Activated T-cell treated with anti-CD3 and anti-CD28 coated beads, Interleukin-2, amount 50 U/mL, for 72 hours (primary cell): Measurements from ENCODE around the gene KCND1. TPM values are rescaled to one million over a fixed set of nuclear protein-coding genes. Genes with fewer than 3 reads are reported as not detected.

Experiments
- ATAC-seq, 2 donors: fragments of 150-1000 bp; cut with Tn5 transposase; replicated peaks in 1 of 2; 2 replicates each; pipeline ENCODE4 v1.10.0; 2021; ENCODE audit warnings: moderate library complexity in 2 of 2, mild to moderate bottlenecking in 1 of 2
- DNase-seq, 2 donors: peaks; one replicate each; pipeline ENCODE4 v3.0.0; 2021 to 2022; ENCODE audit warnings: mixed read lengths in 1 of 2
- H3K27ac Mint-ChIP-seq: one replicate; pipeline ENCODE4 v1.8.0; 2022; ENCODE audit warnings: mild to moderate bottlenecking, moderate library complexity, mixed read lengths
- H3K27me3 Mint-ChIP-seq: one replicate; pipeline ENCODE4 v1.8.0; 2022; ENCODE audit warnings: low read depth, mixed read lengths
- H3K36me3 Mint-ChIP-seq, 2 donors: one replicate each; pipeline ENCODE4 v1.8.0; 2022; ENCODE audit warnings: mixed read lengths in 2 of 2, mild to moderate bottlenecking in 1 of 2; ENCODE audit not compliant: insufficient read depth in 2 of 2
- H3K4me1 Mint-ChIP-seq: one replicate; pipeline ENCODE4 v1.8.0; 2022; ENCODE audit warnings: low read depth, mixed read lengths
- H3K4me3 Mint-ChIP-seq, 2 donors: one replicate each; pipeline ENCODE4 v1.8.0; 2022; ENCODE audit warnings: mild to moderate bottlenecking in 2 of 2, mixed read lengths in 2 of 2, moderate library complexity in 2 of 2
- H3K9me3 Mint-ChIP-seq, 2 donors: one replicate each; pipeline ENCODE4 v1.8.0; 2022; ENCODE audit warnings: mixed read lengths in 2 of 2
- total RNA-seq, 2 donors: library from RNA; stranded (reverse); gene quantifications; one replicate each; pipeline ENCODE4 v1.2.3, GENCODE V29; 2022

KCND1 gene
- total RNA-seq, 2 donors from 2014 or later, result 7.6 to 8.3 TPM

DNA sequence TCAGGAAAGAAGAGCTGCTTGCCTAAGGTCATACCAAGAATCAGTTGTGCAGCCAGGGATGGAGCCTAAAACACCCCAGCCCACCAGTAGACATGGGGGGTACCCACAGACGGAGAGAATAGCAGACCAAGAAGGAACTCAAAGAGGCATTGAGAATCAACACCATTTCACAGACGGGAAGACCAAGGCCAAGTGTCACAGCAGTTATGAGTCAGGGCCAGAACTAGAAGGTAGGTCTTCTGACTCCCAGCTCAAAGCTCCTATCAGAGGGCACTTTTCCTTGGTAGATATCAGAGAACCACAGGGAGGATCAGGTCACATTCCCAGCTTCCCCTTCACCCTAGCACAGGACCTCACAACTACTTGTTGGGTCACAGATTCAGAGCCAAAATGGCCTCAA, 28.7 kb downstream of the KCND1 start:
- Mint-ChIP-seq H3K4me1 (peaks cover 94% of the 10 kb centered on the region), H3K36me3 (peaks cover 21 to 26% of the 10 kb centered on the region in 2 donors), H3K27me3 (no peaks in the 10 kb centered on the region), H3K4me3 (peak overlapping the region; percentile 71 to 86), H3K27ac (peak overlapping the region; percentile 98), H3K9me3 (peaks cover 0 to 2% of the 10 kb centered on the region in 2 donors)
- DNase-seq, result peak in 1 of 2 donors; percentile 31
- ATAC-seq, result no peak

DNA sequence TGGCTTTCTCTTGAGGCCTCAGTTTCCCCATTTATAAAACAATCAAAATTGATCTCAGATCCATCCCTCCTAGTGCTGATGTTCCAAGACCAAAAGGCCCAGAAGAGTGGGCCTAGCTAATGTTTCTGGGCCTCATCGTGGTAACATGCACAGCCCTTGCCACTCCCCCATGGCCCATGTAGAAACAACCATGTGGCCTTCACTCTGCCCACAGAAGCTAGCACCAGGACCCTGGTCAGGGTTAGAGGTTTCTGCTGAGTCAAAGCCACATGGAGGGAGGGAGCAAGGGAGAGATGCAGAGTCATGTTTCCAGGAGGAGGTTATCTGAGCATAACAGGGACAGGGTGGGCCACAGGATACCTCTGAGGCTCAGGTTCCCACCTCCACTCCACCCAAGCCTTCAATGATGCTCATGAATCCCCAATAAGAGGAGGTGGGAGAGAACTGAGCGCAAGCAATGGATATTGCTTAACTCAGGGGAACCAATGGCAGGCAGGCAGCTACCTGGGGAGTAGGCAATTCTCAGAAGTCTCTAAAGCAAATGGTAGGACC, 31.2 kb downstream of the KCND1 start:
- ATAC-seq, result no peak
- peak overlapping the region; percentile 77 to 86 for H3K4me3 Mint-ChIP-seq

GRCh38 chrX:48939524-48940228, 32.0 kb downstream of the KCND1 start:
- H3K4me3 Mint-ChIP-seq, result peak overlapping the region; percentile 77 to 86
- DNase-seq, result no peak
- H3K9me3 Mint-ChIP-seq, result peaks cover 2 to 3% of the 10 kb centered on the region in 2 donors
- ATAC-seq, result no peak
- peaks cover 100% of the 10 kb centered on the region for H3K4me1 Mint-ChIP-seq
- no peaks in the 10 kb centered on the region for H3K27me3 Mint-ChIP-seq
- peaks cover 36 to 38% of the 10 kb centered on the region in 2 donors for H3K36me3 Mint-ChIP-seq
- H3K27ac Mint-ChIP-seq, result peak overlapping the region; percentile 94

More for the DNA sequence above, 31.2 kb downstream of the KCND1 start:
- no peaks in the 10 kb centered on the region for H3K27me3 Mint-ChIP-seq
- H3K36me3 Mint-ChIP-seq, result peaks cover 28 to 32% of the 10 kb centered on the region in 2 donors
- peak; percentile 48 to 53 for DNase-seq
- peaks cover 0 to 2% of the 10 kb centered on the region in 2 donors for H3K9me3 Mint-ChIP-seq
- peak overlapping the region; percentile 94 for H3K27ac Mint-ChIP-seq
- H3K4me1 Mint-ChIP-seq, result peaks cover 98% of the 10 kb centered on the region

DNA sequence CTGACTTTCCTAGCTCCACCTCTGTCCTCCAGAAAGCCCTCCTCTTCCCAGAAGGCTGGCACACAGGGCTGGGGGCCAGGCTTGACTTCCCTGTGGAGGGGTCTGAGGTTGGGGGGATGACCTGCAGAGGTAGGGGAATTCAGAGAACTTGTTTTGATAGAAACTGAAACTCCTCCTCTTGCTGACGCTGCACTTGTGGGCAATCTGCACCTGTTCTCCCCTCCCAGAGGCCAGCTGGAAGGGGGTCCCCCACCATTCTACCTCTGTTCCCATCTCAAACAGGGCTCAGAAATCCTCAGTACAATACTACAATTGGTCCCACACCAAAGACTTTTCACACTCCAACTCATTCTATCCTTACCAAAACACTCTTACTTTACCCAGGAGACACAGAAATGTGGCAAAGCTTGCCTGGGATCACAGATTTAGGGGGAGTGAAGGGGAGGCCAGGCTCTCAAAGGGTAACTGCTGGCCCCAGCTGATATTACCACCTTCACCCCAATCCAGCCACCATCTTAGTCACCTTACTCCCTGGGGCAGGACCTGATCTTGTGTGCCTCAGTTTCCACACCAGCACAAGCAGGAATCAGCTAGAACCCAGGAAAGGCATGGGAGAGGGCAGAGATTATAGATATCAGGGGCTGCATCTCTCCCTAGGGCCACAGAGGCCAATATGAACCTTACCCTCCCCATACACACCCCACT, 32.8 kb downstream of the KCND1 start:
- peaks cover 42% of the 10 kb centered on the region in 2 donors for H3K36me3 Mint-ChIP-seq
- ATAC-seq, result peak; percentile 51 to 55
- peaks cover 100% of the 10 kb centered on the region for H3K4me1 Mint-ChIP-seq
- peak overlapping the region; percentile 94 for H3K27ac Mint-ChIP-seq
- peak; percentile 83 to 93 for DNase-seq
- peak overlapping the region; percentile 77 to 86 for H3K4me3 Mint-ChIP-seq
- peaks cover 2 to 3% of the 10 kb centered on the region in 2 donors for H3K9me3 Mint-ChIP-seq
- H3K27me3 Mint-ChIP-seq, result no peaks in the 10 kb centered on the region

GRCh38 chrX:48937054-48937907, 34.4 kb downstream of the KCND1 start:
- peak; percentile 91 to 97 for DNase-seq
- peak overlapping the region; percentile 94 for H3K27ac Mint-ChIP-seq
- no peaks in the 10 kb centered on the region for H3K27me3 Mint-ChIP-seq
- peak overlapping the region; percentile 77 to 86 for H3K4me3 Mint-ChIP-seq
- peaks cover 90% of the 10 kb centered on the region for H3K4me1 Mint-ChIP-seq
- peak; percentile 67 to 77 for ATAC-seq
- H3K9me3 Mint-ChIP-seq, result peaks cover 2 to 3% of the 10 kb centered on the region in 2 donors
- peaks cover 45% of the 10 kb centered on the region in 2 donors for H3K36me3 Mint-ChIP-seq

DNA sequence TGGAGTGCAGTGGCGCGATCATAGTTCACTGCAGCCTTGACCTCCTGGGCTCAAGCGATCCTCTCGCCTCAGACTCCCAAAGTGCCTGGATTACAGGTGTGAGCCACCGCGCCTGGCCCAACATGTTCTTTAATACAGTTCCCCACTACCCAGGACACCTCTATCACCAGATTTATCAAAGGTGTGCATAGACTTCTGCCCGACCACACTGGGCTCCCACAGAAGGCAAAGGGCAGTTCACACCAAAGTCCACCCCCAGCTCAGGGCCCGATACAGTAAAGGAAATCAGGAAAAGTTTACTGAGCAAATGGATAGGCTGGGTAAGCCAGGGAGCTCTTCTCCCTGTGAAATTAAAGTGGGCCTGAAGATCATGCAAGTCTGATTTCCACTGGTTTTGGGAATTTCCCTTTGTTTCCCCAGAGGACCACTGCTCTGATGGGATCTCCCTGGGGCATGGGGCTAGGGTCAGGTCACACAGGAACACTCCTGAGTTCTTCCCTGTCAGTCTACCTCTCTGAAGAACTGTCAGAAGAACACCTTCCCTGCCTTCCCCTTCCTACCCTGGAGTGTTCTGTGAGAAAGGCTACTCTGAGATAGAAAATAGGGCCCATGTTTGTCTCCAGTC, 35.1 kb downstream of the KCND1 start:
- peaks cover 1 to 3% of the 10 kb centered on the region in 2 donors for H3K9me3 Mint-ChIP-seq
- H3K4me3 Mint-ChIP-seq, result peak overlapping the region; percentile 77 to 86
- H3K27me3 Mint-ChIP-seq, result no peaks in the 10 kb centered on the region
- peak overlapping the region; percentile 94 for H3K27ac Mint-ChIP-seq
- DNase-seq, result no peak
- no peak for ATAC-seq
- peaks cover 38 to 43% of the 10 kb centered on the region in 2 donors for H3K36me3 Mint-ChIP-seq
- peaks cover 82% of the 10 kb centered on the region for H3K4me1 Mint-ChIP-seq

DNA sequence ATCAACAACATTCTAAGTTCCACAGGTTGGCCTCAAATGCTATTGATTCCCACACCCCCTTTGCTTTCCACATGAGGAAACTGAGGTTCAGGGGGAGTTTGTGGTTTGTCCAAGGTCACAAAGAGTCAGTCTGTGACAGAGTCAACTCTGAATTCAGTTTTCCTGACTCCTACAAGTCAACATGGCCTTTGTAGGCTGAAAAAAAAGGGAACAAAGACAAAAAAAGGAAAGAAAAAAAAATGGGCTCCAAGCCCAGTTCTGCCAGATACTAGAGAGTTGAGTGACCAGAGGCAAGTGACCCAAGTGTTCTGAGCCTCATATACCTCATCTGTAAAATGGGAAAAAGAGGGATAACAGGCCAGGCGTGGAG, 36.4 kb downstream of the KCND1 start:
- Mint-ChIP-seq H3K4me3 (peak overlapping the region; percentile 77 to 87), H3K27me3 (no peaks in the 10 kb centered on the region), H3K4me1 (peaks cover 73% of the 10 kb centered on the region), H3K27ac (peak overlapping the region; percentile 99), H3K36me3 (peaks cover 31 to 49% of the 10 kb centered on the region in 2 donors), H3K9me3 (peaks cover 0 to 3% of the 10 kb centered on the region in 2 donors)
- no peak for ATAC-seq
- DNase-seq, result no peak

DNA sequence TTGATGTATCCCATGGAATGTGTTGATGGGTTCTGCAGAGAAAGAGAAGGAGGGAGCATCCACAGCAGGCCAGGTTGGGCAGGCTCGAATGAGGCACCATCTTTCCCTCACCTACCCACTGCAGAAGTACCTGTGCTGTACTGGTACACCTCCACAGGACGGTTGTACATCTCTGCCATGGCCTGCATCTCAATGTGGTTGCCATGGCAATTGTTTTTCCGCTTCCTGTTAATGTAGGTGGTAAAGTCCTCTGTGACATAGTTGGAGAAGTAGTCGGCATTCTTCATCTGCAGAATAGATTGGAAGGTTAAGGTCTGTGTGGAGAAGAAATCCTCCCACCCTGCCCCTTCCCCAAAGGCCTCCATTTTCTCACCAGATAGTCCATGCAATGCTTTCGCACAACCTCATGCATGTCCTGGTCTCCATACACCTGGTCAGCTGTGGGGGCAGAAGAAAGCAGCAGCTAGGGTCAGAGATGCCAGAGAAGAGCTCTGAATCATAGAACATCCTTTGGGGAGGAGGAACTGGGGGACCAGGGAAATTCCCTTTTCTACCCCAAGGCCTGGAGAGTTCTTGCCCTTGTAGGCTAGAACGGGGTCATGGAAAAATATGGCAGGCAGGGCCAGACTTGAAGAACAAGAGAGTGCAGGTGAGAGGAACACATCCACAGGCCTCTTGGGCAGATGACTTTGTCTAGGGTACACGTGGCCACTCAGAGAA, 36.9 kb downstream of the KCND1 start:
- H3K27ac Mint-ChIP-seq, result peak overlapping the region; percentile 99
- H3K36me3 Mint-ChIP-seq, result peaks cover 34 to 49% of the 10 kb centered on the region in 2 donors
- DNase-seq, result peak in 1 of 2 donors; percentile 37
- no peaks in the 10 kb centered on the region for H3K27me3 Mint-ChIP-seq
- H3K4me3 Mint-ChIP-seq, result peak overlapping the region; percentile 77 to 87
- H3K9me3 Mint-ChIP-seq, result peaks cover 0 to 3% of the 10 kb centered on the region in 2 donors
- no peak for ATAC-seq
- peaks cover 72% of the 10 kb centered on the region for H3K4me1 Mint-ChIP-seq

- H3K36me3 Mint-ChIP-seq, result peaks cover 32 to 50% of the 10 kb centered on the region in 2 donors
- peaks cover 0 to 3% of the 10 kb centered on the region in 2 donors for H3K9me3 Mint-ChIP-seq
- no peaks in the 10 kb centered on the region for H3K27me3 Mint-ChIP-seq
- peaks cover 62% of the 10 kb centered on the region for H3K4me1 Mint-ChIP-seq
- ATAC-seq (peak in 1 of 2 donors; percentile 29), DNase-seq (peak in 1 of 2 donors; percentile 59)
- H3K27ac Mint-ChIP-seq, result peak overlapping the region; percentile 99
- peak overlapping the region; percentile 77 to 87 for H3K4me3 Mint-ChIP-seq
Observed at GRCh38 chrX:48933757-48934156, 37.9 kb downstream of the KCND1 start.

GRCh38 chrX:48927736-48928382, 43.8 kb downstream of the KCND1 start:
- ATAC-seq (no peak), DNase-seq (no peak)
- peaks cover 11 to 23% of the 10 kb centered on the region in 2 donors for H3K36me3 Mint-ChIP-seq
- no peaks in the 10 kb centered on the region for H3K9me3 Mint-ChIP-seq
- peaks cover 49% of the 10 kb centered on the region for H3K4me1 Mint-ChIP-seq
- H3K27me3 Mint-ChIP-seq, result no peaks in the 10 kb centered on the region
- H3K27ac Mint-ChIP-seq, result no peak overlapping the region
- no peak overlapping the region for H3K4me3 Mint-ChIP-seq

- H3K27ac Mint-ChIP-seq, result no peak overlapping the region
- peaks cover 49% of the 10 kb centered on the region for H3K4me1 Mint-ChIP-seq
- no peaks in the 10 kb centered on the region for H3K9me3 Mint-ChIP-seq
- peaks cover 10 to 21% of the 10 kb centered on the region in 2 donors for H3K36me3 Mint-ChIP-seq
- DNase-seq (no peak), ATAC-seq (no peak)
- H3K4me3 Mint-ChIP-seq, result no peak overlapping the region
- H3K27me3 Mint-ChIP-seq, result no peaks in the 10 kb centered on the region
Observed at GRCh38 chrX:48927123-48927522, 44.5 kb downstream of the KCND1 start.
